Fibroblast of lung (primary cell): ENCODE data around the gene IQGAP2.

Experiments
- EZH2 ChIP-seq: IDR thresholded peaks from 2 replicates; pipeline ENCODE4 v1.5.1; 2012; ENCODE audit warnings: low read length, control low read depth, mild to moderate bottlenecking; ENCODE audit errors: missing control alignments
- TF ChIP-seq, protein P1 (sequence below), 2 donors: IDR thresholded peaks in 1 of 2; conservative IDR thresholded peaks in 1 of 2; 1 replicate in 1 of 2; 2 replicates in 1 of 2; pipeline ENCODE4 v1.5.1; 2011 to 2012; ENCODE audit warnings: low read length in 2 of 2, control low read depth in 1 of 2, inconsistent platforms in 1 of 2, low read depth in 1 of 2, mild to moderate bottlenecking in 1 of 2

DNA sequence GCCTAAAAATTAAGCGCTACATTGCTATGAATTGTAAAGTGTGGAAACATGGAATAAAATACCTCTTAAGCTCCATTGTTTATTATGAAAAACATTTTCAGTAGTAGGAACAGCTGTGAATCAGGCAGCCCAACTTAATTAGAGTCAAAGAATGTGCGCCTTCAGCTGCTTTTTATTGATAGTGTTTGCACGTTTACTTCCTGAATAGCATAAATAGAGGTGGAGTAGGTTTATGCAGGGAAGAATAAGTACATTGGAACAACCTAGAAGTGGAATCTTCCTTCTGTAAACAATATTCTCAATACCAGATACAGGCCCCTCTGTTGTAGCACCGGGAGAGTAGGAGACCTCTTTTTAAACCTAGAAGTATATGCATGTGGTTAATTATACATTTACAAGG, 79.9 kb downstream of the IQGAP2 start:
- TF ChIP-seq, protein P1, sequence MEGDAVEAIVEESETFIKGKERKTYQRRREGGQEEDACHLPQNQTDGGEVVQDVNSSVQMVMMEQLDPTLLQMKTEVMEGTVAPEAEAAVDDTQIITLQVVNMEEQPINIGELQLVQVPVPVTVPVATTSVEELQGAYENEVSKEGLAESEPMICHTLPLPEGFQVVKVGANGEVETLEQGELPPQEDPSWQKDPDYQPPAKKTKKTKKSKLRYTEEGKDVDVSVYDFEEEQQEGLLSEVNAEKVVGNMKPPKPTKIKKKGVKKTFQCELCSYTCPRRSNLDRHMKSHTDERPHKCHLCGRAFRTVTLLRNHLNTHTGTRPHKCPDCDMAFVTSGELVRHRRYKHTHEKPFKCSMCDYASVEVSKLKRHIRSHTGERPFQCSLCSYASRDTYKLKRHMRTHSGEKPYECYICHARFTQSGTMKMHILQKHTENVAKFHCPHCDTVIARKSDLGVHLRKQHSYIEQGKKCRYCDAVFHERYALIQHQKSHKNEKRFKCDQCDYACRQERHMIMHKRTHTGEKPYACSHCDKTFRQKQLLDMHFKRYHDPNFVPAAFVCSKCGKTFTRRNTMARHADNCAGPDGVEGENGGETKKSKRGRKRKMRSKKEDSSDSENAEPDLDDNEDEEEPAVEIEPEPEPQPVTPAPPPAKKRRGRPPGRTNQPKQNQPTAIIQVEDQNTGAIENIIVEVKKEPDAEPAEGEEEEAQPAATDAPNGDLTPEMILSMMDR (conservative IDR thresholded peaks at IDR 0.05 in 1 of 2, IDR thresholded peaks at IDR 0.05 in 1 of 2; ENCODE audit: low read depth in 1 of 2, low read length in 2 of 2) = no peak
- TF ChIP-seq EZH2 = no peak
